SK-N-SH treated with all-trans-retinoic acid at 6 μM for 48 hours (cell line): ENCODE results near the gene AOC2.

Experiments
- ATAC-seq: fragments of 200-7000 bp; cut with Tn5 transposase; 3 replicates; pipeline ENCODE4 v1.9.1; 2020; ENCODE audit warnings: mild to moderate bottlenecking, moderate library complexity
- ARNTL ChIP-seq: fragments of 450-650 bp; formaldehyde crosslinking; IDR thresholded peaks from 2 replicates; pipeline ENCODE4 v1.5.0; 2020; ENCODE audit warnings: low read depth, mild to moderate bottlenecking, moderate library complexity, borderline replicate concordance
- BACH2 ChIP-seq: fragments of 250-450 bp; sonication (Bioruptor Pico); IDR thresholded peaks from 2 replicates; pipeline ENCODE4 v1.9.0; 2021; ENCODE audit warnings: mild to moderate bottlenecking, borderline replicate concordance
- CSDC2 ChIP-seq: fragments of 250-450 bp; sonication (Bioruptor Pico); IDR thresholded peaks from 2 replicates; pipeline ENCODE4 v1.5.0; 2020; ENCODE audit warnings: mild to moderate bottlenecking, moderate library complexity
- ESRRG ChIP-seq: fragments of 250-450 bp; sonication (Bioruptor Pico); IDR thresholded peaks from 2 replicates; pipeline ENCODE4 v1.6.1; 2021; ENCODE audit warnings: mild to moderate bottlenecking
- GLIS3 ChIP-seq: fragments of 250-450 bp; sonication (Bioruptor Pico); IDR thresholded peaks from 2 replicates; pipeline ENCODE4 v1.5.0; 2020; ENCODE audit warnings: mild to moderate bottlenecking, moderate library complexity
- ISL1 ChIP-seq: fragments of 250-450 bp; sonication (Bioruptor Pico); IDR thresholded peaks from 2 replicates; pipeline ENCODE4 v2.1.2; 2022; ENCODE audit warnings: mild to moderate bottlenecking, moderate library complexity
- OSR1 ChIP-seq: fragments of 250-450 bp; sonication (Bioruptor Pico); IDR thresholded peaks from 2 replicates; pipeline ENCODE4 v1.8.0; 2022; ENCODE audit warnings: moderate library complexity, mild to moderate bottlenecking, inconsistent platforms
- PPARA ChIP-seq: fragments of 250-450 bp; sonication (Bioruptor Pico); IDR thresholded peaks from 2 replicates; pipeline ENCODE4 v1.5.0; 2020; ENCODE audit warnings: mild to moderate bottlenecking, borderline replicate concordance
- SNAI2 ChIP-seq: fragments of 250-450 bp; sonication (Bioruptor Pico); IDR thresholded peaks from 2 replicates; pipeline ENCODE4 v1.5.0; 2020; ENCODE audit warnings: mild to moderate bottlenecking, moderate library complexity
- TOX ChIP-seq: fragments of 250-450 bp; sonication (Bioruptor Pico); IDR thresholded peaks from 2 replicates; pipeline ENCODE4 v1.8.0; 2021; ENCODE audit warnings: mild to moderate bottlenecking, moderate library complexity, borderline replicate concordance
- ZC3H10 ChIP-seq: fragments of 250-450 bp; sonication (Bioruptor Pico); IDR thresholded peaks from 2 replicates; pipeline ENCODE4 v1.5.1; 2021; ENCODE audit warnings: mild to moderate bottlenecking, moderate library complexity
- ZFP3 ChIP-seq: fragments of 250-450 bp; sonication (Bioruptor Pico); IDR thresholded peaks from 2 replicates; pipeline ENCODE4 v1.5.0; 2020; ENCODE audit warnings: mild to moderate bottlenecking, moderate library complexity
- ZNF70 ChIP-seq: fragments of 450-650 bp; formaldehyde crosslinking; IDR thresholded peaks from 2 replicates; pipeline ENCODE4 v1.5.0; 2020; ENCODE audit warnings: mild to moderate bottlenecking, moderate library complexity
- ZNF8 ChIP-seq: fragments of 450-650 bp; formaldehyde crosslinking; IDR thresholded peaks from 2 replicates; pipeline ENCODE4 v1.5.0; 2020; ENCODE audit warnings: mild to moderate bottlenecking, moderate library complexity
- TF ChIP-seq, protein P1 (sequence below): fragments of 250-450 bp; sonication (Bioruptor Pico); IDR thresholded peaks from 2 replicates; pipeline ENCODE4 v1.5.1; 2021; ENCODE audit warnings: mild to moderate bottlenecking, moderate library complexity
- TF ChIP-seq, protein P2 (sequence below): fragments of 250-450 bp; sonication (Bioruptor Pico); IDR thresholded peaks from 2 replicates; pipeline ENCODE4 v1.5.0; 2020; ENCODE audit warnings: mild to moderate bottlenecking, moderate library complexity
- TF ChIP-seq, protein P3 (sequence below): fragments of 250-450 bp; sonication (Bioruptor Pico); IDR thresholded peaks from 2 replicates; pipeline ENCODE4 v1.8.0; 2021; ENCODE audit warnings: low read depth, mild to moderate bottlenecking, moderate library complexity, borderline replicate concordance
- TF ChIP-seq, protein P4 (sequence below): fragments of 250-450 bp; sonication (Bioruptor Pico); IDR thresholded peaks from 2 replicates; pipeline ENCODE4 v1.8.0; 2020; ENCODE audit warnings: mild to moderate bottlenecking, moderate library complexity, borderline replicate concordance
- TF ChIP-seq, protein P5 (sequence below): fragments of 250-450 bp; sonication (Bioruptor Pico); IDR thresholded peaks from 2 replicates; pipeline ENCODE4 v1.5.1; 2020; ENCODE audit warnings: low read depth, mild to moderate bottlenecking, moderate library complexity

Gene AOC2

DNA sequence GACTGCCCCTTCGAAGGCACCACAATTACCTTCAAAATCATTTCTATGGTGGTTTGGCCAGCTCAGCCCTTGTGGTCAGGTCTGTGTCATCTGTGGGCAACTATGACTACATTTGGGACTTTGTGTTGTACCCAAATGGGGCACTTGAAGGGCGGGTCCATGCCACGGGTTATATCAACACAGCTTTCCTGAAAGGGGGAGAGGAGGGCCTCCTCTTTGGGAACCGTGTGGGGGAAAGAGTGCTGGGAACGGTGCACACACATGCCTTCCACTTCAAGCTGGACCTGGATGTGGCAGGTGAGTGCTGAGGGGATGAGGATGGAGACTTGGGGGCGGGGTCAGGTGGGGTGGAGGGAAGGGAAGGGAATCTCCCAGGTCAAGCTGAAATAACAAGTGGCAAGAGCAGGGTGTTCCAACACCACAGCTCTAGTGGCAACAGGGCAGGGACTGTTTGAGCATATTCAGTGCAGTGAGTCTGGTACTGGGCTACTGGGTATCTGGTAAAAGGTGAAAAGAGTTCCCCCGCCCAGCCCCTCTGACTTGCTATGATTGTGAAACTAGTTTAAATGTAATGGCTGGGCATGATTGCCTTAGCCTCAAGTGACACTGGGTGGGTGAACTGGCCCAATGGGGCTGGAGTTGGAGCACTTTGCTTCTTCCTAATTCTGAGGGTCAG, 1.7 kb downstream of the AOC2 start:
- TF ChIP-seq, protein P1, sequence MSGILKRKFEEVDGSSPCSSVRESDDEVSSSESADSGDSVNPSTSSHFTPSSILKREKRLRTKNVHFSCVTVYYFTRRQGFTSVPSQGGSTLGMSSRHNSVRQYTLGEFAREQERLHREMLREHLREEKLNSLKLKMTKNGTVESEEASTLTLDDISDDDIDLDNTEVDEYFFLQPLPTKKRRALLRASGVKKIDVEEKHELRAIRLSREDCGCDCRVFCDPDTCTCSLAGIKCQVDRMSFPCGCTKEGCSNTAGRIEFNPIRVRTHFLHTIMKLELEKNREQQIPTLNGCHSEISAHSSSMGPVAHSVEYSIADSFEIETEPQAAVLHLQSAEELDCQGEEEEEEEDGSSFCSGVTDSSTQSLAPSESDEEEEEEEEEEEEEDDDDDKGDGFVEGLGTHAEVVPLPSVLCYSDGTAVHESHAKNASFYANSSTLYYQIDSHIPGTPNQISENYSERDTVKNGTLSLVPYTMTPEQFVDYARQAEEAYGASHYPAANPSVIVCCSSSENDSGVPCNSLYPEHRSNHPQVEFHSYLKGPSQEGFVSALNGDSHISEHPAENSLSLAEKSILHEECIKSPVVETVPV (CRISPR knock-in tag): no peak
- TF ChIP-seq ZNF70 (CRISPR knock-in tag): no peak
- TF ChIP-seq ZNF8 (CRISPR knock-in tag): no peak
- TF ChIP-seq, protein P2, sequence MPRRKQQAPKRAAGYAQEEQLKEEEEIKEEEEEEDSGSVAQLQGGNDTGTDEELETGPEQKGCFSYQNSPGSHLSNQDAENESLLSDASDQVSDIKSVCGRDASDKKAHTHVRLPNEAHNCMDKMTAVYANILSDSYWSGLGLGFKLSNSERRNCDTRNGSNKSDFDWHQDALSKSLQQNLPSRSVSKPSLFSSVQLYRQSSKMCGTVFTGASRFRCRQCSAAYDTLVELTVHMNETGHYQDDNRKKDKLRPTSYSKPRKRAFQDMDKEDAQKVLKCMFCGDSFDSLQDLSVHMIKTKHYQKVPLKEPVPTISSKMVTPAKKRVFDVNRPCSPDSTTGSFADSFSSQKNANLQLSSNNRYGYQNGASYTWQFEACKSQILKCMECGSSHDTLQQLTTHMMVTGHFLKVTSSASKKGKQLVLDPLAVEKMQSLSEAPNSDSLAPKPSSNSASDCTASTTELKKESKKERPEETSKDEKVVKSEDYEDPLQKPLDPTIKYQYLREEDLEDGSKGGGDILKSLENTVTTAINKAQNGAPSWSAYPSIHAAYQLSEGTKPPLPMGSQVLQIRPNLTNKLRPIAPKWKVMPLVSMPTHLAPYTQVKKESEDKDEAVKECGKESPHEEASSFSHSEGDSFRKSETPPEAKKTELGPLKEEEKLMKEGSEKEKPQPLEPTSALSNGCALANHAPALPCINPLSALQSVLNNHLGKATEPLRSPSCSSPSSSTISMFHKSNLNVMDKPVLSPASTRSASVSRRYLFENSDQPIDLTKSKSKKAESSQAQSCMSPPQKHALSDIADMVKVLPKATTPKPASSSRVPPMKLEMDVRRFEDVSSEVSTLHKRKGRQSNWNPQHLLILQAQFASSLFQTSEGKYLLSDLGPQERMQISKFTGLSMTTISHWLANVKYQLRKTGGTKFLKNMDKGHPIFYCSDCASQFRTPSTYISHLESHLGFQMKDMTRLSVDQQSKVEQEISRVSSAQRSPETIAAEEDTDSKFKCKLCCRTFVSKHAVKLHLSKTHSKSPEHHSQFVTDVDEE (CRISPR knock-in tag): no peak
- TF ChIP-seq, all 23 proteins: peak for 0
- peak; percentile 5; the same call in 1 of the 3 replicates for ATAC-seq

DNA sequence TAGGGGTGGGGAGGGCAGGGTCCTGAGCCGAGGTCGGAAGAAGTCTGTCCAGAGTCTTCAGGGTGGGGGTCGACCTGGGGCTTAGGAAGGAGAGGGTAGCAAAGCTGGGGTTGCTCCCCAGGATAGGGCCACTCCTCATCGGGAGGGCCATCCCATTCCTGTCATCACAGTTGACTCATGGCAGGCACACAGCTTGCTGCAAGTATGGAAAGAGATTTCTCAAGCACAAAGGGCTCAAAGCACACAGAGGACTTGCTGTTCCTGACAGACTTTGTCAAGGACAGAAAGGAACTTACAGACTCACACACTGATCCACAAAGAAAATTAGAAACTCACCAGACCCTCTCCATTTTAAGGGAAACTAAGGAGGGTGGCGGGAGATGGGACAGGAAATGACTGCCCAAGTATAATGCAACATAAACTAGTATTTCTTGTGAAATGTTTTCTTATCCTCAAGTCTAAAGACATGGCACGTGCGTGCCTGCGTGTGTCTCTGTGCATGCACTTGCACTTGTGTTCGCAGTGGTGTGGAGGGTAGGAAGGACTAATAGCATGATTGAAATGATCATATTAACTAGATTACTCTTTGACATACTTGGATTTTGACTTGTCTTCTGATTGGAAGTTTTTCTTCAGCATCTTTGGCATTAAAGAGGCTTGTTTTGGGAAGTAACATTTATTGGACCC, 2.4 kb downstream of the AOC2 start:
- ATAC-seq: peak; percentile 8; the same call in 2 of the 3 replicates
- TF ChIP-seq ZFP3 (CRISPR knock-in tag) (no peak), GLIS3 (no peak)

DNA sequence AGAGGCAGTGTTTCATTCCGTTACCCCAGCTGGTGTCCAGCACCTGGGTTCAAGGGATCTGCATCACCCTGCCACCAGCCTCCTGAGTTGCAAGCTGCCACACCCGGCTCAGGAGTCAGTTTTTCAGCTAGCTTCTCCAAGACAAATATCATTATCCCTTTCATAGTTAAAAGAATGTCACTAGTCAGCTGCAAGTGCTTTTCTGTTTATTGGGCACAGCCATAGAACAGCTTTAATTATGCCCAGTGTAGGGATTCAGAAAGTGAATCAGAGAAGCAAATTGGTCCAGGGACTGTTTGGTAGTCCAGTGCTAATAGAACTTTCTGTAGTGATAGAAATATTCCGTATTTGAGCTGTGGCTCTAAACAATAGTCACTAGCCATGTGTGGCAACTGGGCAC, 3.7 kb downstream of the AOC2 start:
- no peak for TF ChIP-seq PPARA (CRISPR knock-in tag)
- TF ChIP-seq, protein P1 (CRISPR knock-in tag): no peak
- no peak for TF ChIP-seq ZC3H10 (CRISPR knock-in tag)
- TF ChIP-seq, protein P2 (CRISPR knock-in tag): no peak
- no peak for TF ChIP-seq ZNF70 (CRISPR knock-in tag)
- TF ChIP-seq ISL1: no peak
- TF ChIP-seq GLIS3: no peak
- TF ChIP-seq ZFP3 (CRISPR knock-in tag): no peak
- TF ChIP-seq BACH2 (CRISPR knock-in tag): no peak
- no peak for TF ChIP-seq ESRRG (CRISPR knock-in tag)
- no peak for TF ChIP-seq SNAI2 (CRISPR knock-in tag)
- no peak for TF ChIP-seq TOX (CRISPR knock-in tag)
- no peak for TF ChIP-seq CSDC2 (CRISPR knock-in tag)
- TF ChIP-seq, protein P3, sequence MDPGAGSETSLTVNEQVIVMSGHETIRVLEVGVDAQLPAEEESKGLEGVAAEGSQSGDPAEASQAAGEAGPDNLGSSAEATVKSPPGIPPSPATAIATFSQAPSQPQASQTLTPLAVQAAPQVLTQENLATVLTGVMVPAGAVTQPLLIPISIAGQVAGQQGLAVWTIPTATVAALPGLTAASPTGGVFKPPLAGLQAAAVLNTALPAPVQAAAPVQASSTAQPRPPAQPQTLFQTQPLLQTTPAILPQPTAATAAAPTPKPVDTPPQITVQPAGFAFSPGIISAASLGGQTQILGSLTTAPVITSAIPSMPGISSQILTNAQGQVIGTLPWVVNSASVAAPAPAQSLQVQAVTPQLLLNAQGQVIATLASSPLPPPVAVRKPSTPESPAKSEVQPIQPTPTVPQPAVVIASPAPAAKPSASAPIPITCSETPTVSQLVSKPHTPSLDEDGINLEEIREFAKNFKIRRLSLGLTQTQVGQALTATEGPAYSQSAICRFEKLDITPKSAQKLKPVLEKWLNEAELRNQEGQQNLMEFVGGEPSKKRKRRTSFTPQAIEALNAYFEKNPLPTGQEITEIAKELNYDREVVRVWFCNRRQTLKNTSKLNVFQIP (CRISPR knock-in tag): no peak
- TF ChIP-seq, protein P4, sequence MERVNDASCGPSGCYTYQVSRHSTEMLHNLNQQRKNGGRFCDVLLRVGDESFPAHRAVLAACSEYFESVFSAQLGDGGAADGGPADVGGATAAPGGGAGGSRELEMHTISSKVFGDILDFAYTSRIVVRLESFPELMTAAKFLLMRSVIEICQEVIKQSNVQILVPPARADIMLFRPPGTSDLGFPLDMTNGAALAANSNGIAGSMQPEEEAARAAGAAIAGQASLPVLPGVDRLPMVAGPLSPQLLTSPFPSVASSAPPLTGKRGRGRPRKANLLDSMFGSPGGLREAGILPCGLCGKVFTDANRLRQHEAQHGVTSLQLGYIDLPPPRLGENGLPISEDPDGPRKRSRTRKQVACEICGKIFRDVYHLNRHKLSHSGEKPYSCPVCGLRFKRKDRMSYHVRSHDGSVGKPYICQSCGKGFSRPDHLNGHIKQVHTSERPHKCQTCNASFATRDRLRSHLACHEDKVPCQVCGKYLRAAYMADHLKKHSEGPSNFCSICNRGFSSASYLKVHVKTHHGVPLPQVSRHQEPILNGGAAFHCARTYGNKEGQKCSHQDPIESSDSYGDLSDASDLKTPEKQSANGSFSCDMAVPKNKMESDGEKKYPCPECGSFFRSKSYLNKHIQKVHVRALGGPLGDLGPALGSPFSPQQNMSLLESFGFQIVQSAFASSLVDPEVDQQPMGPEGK (CRISPR knock-in tag): no peak
- TF ChIP-seq, protein P5, sequence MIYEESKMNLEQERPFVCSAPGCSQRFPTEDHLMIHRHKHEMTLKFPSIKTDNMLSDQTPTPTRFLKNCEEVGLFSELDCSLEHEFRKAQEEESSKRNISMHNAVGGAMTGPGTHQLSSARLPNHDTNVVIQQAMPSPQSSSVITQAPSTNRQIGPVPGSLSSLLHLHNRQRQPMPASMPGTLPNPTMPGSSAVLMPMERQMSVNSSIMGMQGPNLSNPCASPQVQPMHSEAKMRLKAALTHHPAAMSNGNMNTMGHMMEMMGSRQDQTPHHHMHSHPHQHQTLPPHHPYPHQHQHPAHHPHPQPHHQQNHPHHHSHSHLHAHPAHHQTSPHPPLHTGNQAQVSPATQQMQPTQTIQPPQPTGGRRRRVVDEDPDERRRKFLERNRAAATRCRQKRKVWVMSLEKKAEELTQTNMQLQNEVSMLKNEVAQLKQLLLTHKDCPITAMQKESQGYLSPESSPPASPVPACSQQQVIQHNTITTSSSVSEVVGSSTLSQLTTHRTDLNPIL (CRISPR knock-in tag): no peak
- TF ChIP-seq ZNF8 (CRISPR knock-in tag): no peak
- TF ChIP-seq OSR1 (CRISPR knock-in tag): no peak
- no peak for TF ChIP-seq ARNTL (CRISPR knock-in tag)
- no peak for ATAC-seq
